Duodenal mucosa (tissue), 2 donors: ENCODE measurements around the gene PCSK6.

Experiments used
- H3K27ac ChIP-seq: one replicate; pipeline ENCODE4 v1.7.0; 2013; ENCODE audit warnings: low read depth, low read length
- H3K27me3 ChIP-seq, 2 donors: one replicate each; pipeline ENCODE4 v1.7.0; 2013; ENCODE audit warnings: low read length in 2 of 2, control low read depth in 1 of 2; ENCODE audit not compliant: insufficient read depth in 2 of 2, control insufficient read depth in 1 of 2
- H3K36me3 ChIP-seq, 2 donors: one replicate each; pipeline ENCODE4 v1.7.0; 2013; ENCODE audit warnings: low read length in 2 of 2, control low read depth in 1 of 2; ENCODE audit not compliant: insufficient read depth in 2 of 2, control insufficient read depth in 1 of 2
- H3K4me1 ChIP-seq, 2 donors: one replicate each; pipeline ENCODE4 v1.7.0; 2013; ENCODE audit warnings: low read length in 2 of 2, control low read depth in 1 of 2; ENCODE audit not compliant: insufficient read depth in 2 of 2, control insufficient read depth in 1 of 2
- H3K4me3 ChIP-seq, 2 donors: one replicate each; pipeline ENCODE4 v1.7.0; 2013; ENCODE audit warnings: low read length in 2 of 2, low read depth in 1 of 2
- H3K9ac ChIP-seq, 2 donors: one replicate each; pipeline ENCODE4 v1.7.0; 2013; ENCODE audit warnings: low read length in 2 of 2, low read depth in 1 of 2
- H3K9me3 ChIP-seq, 2 donors: one replicate each; pipeline ENCODE4 v1.7.0; 2013; ENCODE audit warnings: low read length in 2 of 2, control low read depth in 1 of 2; ENCODE audit not compliant: control insufficient read depth in 1 of 2

Gene PCSK6

DNA sequence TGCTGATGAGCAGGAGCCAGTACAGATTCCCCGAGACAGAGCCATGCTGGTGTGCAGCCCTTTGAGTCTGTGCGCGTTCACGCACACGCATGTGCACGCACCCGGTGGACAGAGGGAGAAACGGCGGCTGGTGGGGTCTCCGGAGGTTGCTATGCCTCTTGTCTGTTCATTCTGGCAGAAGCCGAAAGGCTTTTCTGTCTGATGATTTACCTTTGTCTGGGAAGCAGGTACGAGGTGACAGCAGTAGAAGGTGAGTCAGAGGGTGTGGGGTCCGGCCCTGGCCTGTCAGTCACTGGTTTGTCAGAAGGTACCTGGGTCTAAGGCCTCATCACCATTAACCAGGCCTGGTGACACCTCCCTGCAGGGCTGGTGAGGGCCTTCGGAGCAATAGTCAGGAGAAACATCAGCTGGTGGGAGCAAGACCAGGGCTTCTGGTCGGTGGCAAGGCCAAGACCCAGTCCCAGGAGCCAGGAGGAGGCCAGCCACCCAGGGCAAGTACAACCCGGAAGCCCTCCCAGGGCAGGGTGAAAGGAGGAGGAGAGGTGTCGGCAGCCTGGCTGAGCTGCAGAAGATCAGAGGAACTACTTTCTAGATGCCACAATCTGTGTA lies 7.5 kb downstream of the PCSK6 start:
- H3K4me3 ChIP-seq: no peak overlapping the region
- H3K4me1 ChIP-seq: peaks cover 15 to 29% of the 10 kb centered on the region in 2 donors
- no peak overlapping the region for H3K27ac ChIP-seq
- no peaks in the 10 kb centered on the region for H3K9me3 ChIP-seq
- H3K9ac ChIP-seq: no peak overlapping the region
- no peaks in the 10 kb centered on the region for H3K36me3 ChIP-seq
- H3K27me3 ChIP-seq: peaks cover 0 to 3% of the 10 kb centered on the region in 2 donors

GRCh38 chr15:101481381-101481705 lies 8.2 kb downstream of the PCSK6 start:
- Histone ChIP-seq H3K9me3 (no peaks in the 10 kb centered on the region), H3K4me1 (peaks cover 15 to 29% of the 10 kb centered on the region in 2 donors), H3K27me3 (no peaks in the 10 kb centered on the region), H3K9ac (no peak overlapping the region), H3K4me3 (no peak overlapping the region), H3K27ac (no peak overlapping the region), H3K36me3 (no peaks in the 10 kb centered on the region)

DNA sequence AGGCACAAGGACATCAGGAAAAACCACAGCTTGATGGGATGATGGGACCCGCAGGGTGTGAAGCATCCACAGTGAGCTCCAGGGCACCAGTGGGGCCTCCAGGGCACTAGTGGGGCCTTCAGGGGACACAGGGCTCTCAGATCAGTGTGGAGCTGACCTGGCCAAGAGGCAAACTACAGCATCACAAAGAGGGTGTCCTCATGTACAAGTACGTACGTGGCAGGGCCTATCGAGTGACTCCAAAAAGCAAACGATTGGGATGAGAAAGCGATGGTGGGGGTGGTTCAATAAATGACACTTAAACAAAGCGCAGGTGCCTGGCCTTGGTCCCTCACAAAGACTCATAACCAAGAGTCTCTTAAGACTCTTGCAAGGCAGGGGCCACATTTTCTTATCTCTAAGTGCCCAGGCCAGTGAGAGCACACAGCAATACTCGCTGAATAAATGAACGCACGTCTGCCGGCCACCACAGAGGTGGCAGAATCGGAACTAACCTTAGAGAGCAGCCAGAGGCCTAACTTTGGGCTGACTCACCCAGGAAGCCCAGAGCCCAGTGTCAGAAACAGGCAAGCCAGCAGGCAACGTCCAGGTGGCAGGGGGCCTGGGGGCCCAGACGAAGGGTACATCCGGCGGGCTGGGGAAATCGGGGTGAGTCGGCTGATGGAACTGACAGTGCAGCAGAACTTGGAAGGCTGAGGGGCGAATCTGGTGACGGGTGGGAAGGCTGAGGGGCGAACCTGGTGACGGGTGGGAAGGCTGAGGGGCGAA lies 8.7 kb downstream of the PCSK6 start:
- no peak overlapping the region for H3K9ac ChIP-seq
- H3K4me1 ChIP-seq: peaks cover 15 to 29% of the 10 kb centered on the region in 2 donors
- no peak overlapping the region for H3K4me3 ChIP-seq
- no peaks in the 10 kb centered on the region for H3K27me3 ChIP-seq
- no peaks in the 10 kb centered on the region for H3K9me3 ChIP-seq
- H3K36me3 ChIP-seq: no peaks in the 10 kb centered on the region
- no peak overlapping the region for H3K27ac ChIP-seq

DNA sequence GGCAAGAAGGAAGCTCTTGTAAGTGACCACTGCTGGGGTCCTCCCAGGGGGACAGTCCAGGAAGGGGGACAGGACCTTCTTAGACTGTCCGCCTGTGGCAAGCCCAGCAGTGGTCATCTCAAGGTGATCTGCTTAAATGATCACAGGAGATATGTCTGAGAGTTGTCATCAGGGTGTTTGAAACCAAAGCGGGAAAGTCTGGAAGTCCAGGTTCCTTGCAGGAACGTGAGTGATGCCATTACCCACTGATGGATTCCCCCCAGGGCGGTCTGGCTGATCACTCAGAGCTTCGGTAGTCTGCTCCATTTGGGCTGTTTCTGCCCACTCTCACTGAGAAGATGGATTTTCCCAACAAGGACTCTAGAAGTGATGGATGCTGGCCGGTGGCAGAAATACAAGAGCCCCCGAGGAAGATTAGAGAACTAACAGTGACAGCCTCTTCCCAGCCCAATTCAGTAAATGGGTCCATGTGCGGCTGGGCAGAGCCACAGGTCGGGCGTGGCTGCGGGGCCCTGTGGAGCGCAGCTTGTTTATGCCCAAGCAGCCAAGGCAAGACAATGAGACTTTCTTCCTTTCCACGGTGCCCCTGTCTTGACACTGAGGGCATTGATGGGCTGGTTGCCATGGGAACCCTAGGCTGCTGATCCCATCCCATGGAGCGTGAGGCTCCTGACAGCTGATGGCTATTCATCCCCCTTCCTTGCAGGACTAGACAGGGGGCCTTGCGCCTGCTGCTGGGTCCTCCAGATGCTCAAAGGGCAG lies 9.5 kb downstream of the PCSK6 start:
- no peak overlapping the region for H3K9ac ChIP-seq

DNA sequence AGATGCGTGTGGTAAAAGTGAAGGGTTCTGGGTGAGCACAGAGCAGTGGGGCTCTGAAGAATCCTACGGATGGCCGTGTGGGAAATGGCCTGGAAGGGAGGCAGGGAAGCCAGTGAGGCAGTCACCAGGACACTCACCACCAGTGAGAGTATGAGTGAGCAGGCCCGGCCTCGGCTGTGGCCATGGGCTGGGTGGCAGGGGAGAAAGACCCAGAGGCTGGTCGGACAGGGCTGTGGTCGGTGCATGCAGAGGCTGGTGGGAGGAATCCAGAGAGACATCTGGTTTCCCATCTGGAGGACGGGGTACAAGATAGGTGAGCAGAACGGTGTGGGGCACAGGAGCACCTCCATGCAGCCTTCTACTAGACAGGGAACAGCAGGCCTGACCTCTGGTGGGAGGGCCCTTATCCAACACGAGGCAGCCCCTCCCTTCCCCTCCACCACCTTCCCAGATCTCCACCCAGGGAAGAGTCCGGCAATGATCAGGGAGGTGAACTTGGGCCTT lies 10.1 kb downstream of the PCSK6 start:
- Histone ChIP-seq H3K9me3 (no peaks in the 10 kb centered on the region), H3K4me1 (peaks cover 15 to 29% of the 10 kb centered on the region in 2 donors), H3K27me3 (no peaks in the 10 kb centered on the region), H3K36me3 (no peaks in the 10 kb centered on the region), H3K9ac (no peak overlapping the region), H3K4me3 (no peak overlapping the region), H3K27ac (no peak overlapping the region)

More for the DNA sequence above, 9.5 kb downstream of the PCSK6 start:
- Histone ChIP-seq H3K27ac (no peak overlapping the region), H3K36me3 (no peaks in the 10 kb centered on the region), H3K27me3 (no peaks in the 10 kb centered on the region), H3K4me1 (peaks cover 15 to 29% of the 10 kb centered on the region in 2 donors), H3K9me3 (no peaks in the 10 kb centered on the region), H3K4me3 (no peak overlapping the region)

GRCh38 chr15:101478701-101479341 lies 10.7 kb downstream of the PCSK6 start:
- Histone ChIP-seq H3K27me3 (no peaks in the 10 kb centered on the region), H3K36me3 (no peaks in the 10 kb centered on the region), H3K4me3 (no peak overlapping the region), H3K9ac (no peak overlapping the region), H3K9me3 (no peaks in the 10 kb centered on the region), H3K4me1 (peaks cover 15 to 29% of the 10 kb centered on the region in 2 donors), H3K27ac (no peak overlapping the region)

- H3K27me3 ChIP-seq: no peaks in the 10 kb centered on the region
- no peak overlapping the region for H3K9ac ChIP-seq
- H3K4me1 ChIP-seq: peaks cover 13 to 26% of the 10 kb centered on the region in 2 donors
- H3K9me3 ChIP-seq: no peaks in the 10 kb centered on the region
- H3K27ac ChIP-seq: no peak overlapping the region
- no peaks in the 10 kb centered on the region for H3K36me3 ChIP-seq
- no peak overlapping the region for H3K4me3 ChIP-seq
Observed at GRCh38 chr15:101477851-101478362, 11.6 kb downstream of the PCSK6 start.

DNA sequence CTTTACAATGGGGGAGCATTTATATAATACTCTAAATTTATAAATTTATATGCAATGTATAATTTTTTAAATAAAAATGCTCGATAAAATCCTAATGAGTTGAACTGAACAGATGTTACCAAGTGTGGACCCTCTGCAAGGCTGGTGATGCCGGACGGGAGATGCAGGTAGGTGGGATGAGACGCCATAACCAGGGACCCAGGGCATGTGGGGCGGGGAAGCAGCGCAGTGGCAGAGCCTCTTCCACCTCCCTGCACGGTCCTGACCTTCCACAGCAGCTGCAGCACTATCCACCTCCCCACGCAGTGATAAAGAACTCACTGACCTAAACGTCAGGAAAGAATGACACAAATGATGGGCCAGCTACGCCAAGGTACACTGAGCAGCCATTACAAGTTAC lies 12.8 kb downstream of the PCSK6 start:
- H3K27ac ChIP-seq: no peak overlapping the region
- no peaks in the 10 kb centered on the region for H3K27me3 ChIP-seq
- H3K9me3 ChIP-seq: no peaks in the 10 kb centered on the region
- no peaks in the 10 kb centered on the region for H3K36me3 ChIP-seq
- peaks cover 8 to 16% of the 10 kb centered on the region in 2 donors for H3K4me1 ChIP-seq
- H3K9ac ChIP-seq: no peak overlapping the region
- H3K4me3 ChIP-seq: no peak overlapping the region

- H3K4me1 ChIP-seq: peaks cover 8 to 16% of the 10 kb centered on the region in 2 donors
- no peaks in the 10 kb centered on the region for H3K36me3 ChIP-seq
- H3K27ac ChIP-seq: no peak overlapping the region
- H3K27me3 ChIP-seq: no peaks in the 10 kb centered on the region
- H3K9me3 ChIP-seq: no peaks in the 10 kb centered on the region
- no peak overlapping the region for H3K4me3 ChIP-seq
- no peak overlapping the region for H3K9ac ChIP-seq
Observed at GRCh38 chr15:101474983-101475382, 14.5 kb downstream of the PCSK6 start.
